OCI-LY7 (cell line): Measurements from ENCODE around the gene ZBTB40. TPM values are rescaled to one million over a fixed set of nuclear protein-coding genes. Genes with fewer than 3 reads are reported as not detected.

ENCODE experiments used
- BruUV-seq: library from RNA; stranded (reverse); fragments of 400-500 nt; replicated peaks from 2 replicates; lab custom pipeline; 2021; lab: Mats Ljungman, UMichigan
- CTCF ChIA-PET: fragments of 300-600 bp; sonication (Branson Sonifier 250); formaldehyde crosslinking; loops from one replicate; lab custom pipeline; 2022; ENCODE audit warnings: antibody characterized with exemption; ENCODE audit not compliant: unreplicated experiment; lab: Charles Lee
- POLR2A ChIA-PET: fragments of 300-600 bp; sonication (Branson Sonifier 250); formaldehyde crosslinking; loops from one replicate; lab custom pipeline; 2022; ENCODE audit warnings: antibody characterized with exemption; lab: Charles Lee
- DNase-seq: peaks from one replicate; pipeline ENCODE4 v3.0.0-alpha.2; 2015; ENCODE audit warnings: low spot score
- H2AFZ ChIP-seq: fragments of 200-600 bp; sonication (generic), shearing (Covaris generic); 2 replicates; pipeline ENCODE4 v1.6.1; 2014; ENCODE audit warnings: mild to moderate bottlenecking, antibody characterized with exemption, low read length, moderate library complexity
- H3K27ac ChIP-seq: fragments of 200-600 bp; sonication (generic); 2 replicates; pipeline ENCODE4 v1.5.1; 2014; ENCODE audit warnings: mixed run types, low read depth, mild to moderate bottlenecking, moderate library complexity, low read length, inconsistent platforms; ENCODE audit not compliant: poor library complexity, severe bottlenecking
- H3K36me3 ChIP-seq: fragments of 200-600 bp; sonication (generic); 2 replicates; pipeline ENCODE4 v1.6.1; 2014; ENCODE audit warnings: mild to moderate bottlenecking, antibody characterized with exemption, low read length, moderate library complexity, mixed read lengths; ENCODE audit not compliant: insufficient read depth
- H3K4me1 ChIP-seq: fragments of 200-600 bp; sonication (generic); 2 replicates; pipeline ENCODE4 v1.5.1; 2014; ENCODE audit warnings: mild to moderate bottlenecking, low read length; ENCODE audit not compliant: insufficient read depth, poor library complexity, severe bottlenecking
- H3K4me2 ChIP-seq: fragments of 200-600 bp; sonication (generic); 2 replicates; pipeline ENCODE4 v1.6.1; 2014; ENCODE audit warnings: mild to moderate bottlenecking, low read length
- H3K4me3 ChIP-seq: fragments of 200-600 bp; sonication (generic); 2 replicates; pipeline ENCODE4 v1.5.1; 2014; ENCODE audit warnings: mild to moderate bottlenecking, low read depth, low read length; ENCODE audit not compliant: poor library complexity, severe bottlenecking
- H3K79me2 ChIP-seq: fragments of 200-600 bp; sonication (generic); 2 replicates; pipeline ENCODE4 v1.6.1; 2016; ENCODE audit warnings: low read depth, mild to moderate bottlenecking, low read length, moderate library complexity, mixed read lengths; ENCODE audit not compliant: insufficient read depth
- H3K9me2 ChIP-seq: fragments of 200-600 bp; sonication (generic); 2 replicates; pipeline ENCODE4 v1.6.1; 2016; ENCODE audit warnings: mild to moderate bottlenecking, low read length, mixed read lengths; ENCODE audit not compliant: insufficient read depth
- H3K9me3 ChIP-seq: fragments of 200-600 bp; sonication (generic); 2 replicates; pipeline ENCODE4 v1.6.1; 2014; ENCODE audit warnings: mild to moderate bottlenecking, mixed run types, low read length, mixed read lengths
- H4K20me1 ChIP-seq: fragments of 200-600 bp; sonication (generic); 2 replicates; pipeline ENCODE4 v1.6.1; 2014; ENCODE audit warnings: mild to moderate bottlenecking, antibody characterized with exemption, low read length, moderate library complexity, mixed read lengths; ENCODE audit not compliant: insufficient read depth
- CTCF ChIP-seq: fragments of 200-600 bp; sonication (generic); conservative IDR thresholded peaks from 2 replicates; pipeline ENCODE4 v1.5.1; 2014; ENCODE audit warnings: mild to moderate bottlenecking, antibody characterized with exemption, low read length, moderate library complexity, mixed read lengths
- EZH2phosphoT487 ChIP-seq: fragments of 200-600 bp; sonication (generic); IDR thresholded peaks from 2 replicates; pipeline ENCODE4 v1.6.1; 2018; ENCODE audit warnings: low read depth, borderline replicate concordance, mild to moderate bottlenecking, mixed run types, antibody characterized with exemption, low read length, moderate library complexity, mixed read lengths
- intact Hi-C: fragments of 100-400 bp; cut with micrococcal nuclease; formaldehyde crosslinking; loops from one replicate; pipeline ENCODE4 v1.10.0; 2022; ENCODE audit not compliant: unreplicated experiment
- total RNA-seq, 2 experiments: library from RNA; depleted of rRNA in 1 of 2; stranded (reverse); fragments of >200 nt in 1 of 2; shearing (Covaris generic) in 1 of 2; gene quantifications; 2 replicates each; pipeline ENCODE4 v1.2.3, GENCODE V29; 2014 to 2022

The ZBTB40 gene
- total RNA-seq, 2 experiments from 2014 or later = 16.6 to 17.3 TPM

GRCh38 chr1:22443332-22443731, 8.3 kb upstream of the ZBTB40 start:
- no peaks in the 10 kb centered on the region for H3K79me2 ChIP-seq
- ChIA-PET CTCF (no interaction called here), POLR2A (no interaction called here)
- no peak for TF ChIP-seq EZH2phosphoT487
- TF ChIP-seq CTCF = no peak
- no peaks in the 10 kb centered on the region for H3K9me2 ChIP-seq
- no peaks in the 10 kb centered on the region for H3K4me1 ChIP-seq
- no peak overlapping the region for H2AFZ ChIP-seq
- intact Hi-C loops = no loop called here
- no peak overlapping the region for H3K27ac ChIP-seq
- no peaks in the 10 kb centered on the region for H4K20me1 ChIP-seq
- H3K4me3 ChIP-seq = no peak overlapping the region
- DNase-seq = no peak
- H3K9me3 ChIP-seq = peaks cover 23% of the 10 kb centered on the region
- BruUV-seq = no TSS peak
- no peak overlapping the region for H3K4me2 ChIP-seq
- no peaks in the 10 kb centered on the region for H3K36me3 ChIP-seq

DNA sequence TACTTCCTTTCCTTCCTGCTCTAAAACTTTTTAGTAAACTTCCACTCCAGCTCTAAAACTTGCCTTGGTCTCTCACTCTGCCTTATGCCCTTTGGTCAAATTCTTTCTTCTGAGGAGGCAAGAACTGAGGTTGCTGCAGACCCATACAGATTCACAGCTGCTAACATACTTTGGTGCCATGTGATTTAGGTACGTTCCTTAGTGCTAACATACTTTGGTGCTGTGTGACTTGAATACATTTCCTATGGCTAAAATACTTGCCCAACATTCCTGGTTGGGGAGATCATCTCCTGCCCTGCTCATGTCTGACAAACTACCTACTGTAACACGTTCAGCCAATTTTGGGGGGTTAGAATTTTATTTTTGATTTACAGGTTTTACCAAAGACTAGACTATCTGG, 6.8 kb upstream of the ZBTB40 start:
- intact Hi-C loops = no loop called here
- no peaks in the 10 kb centered on the region for H3K9me2 ChIP-seq
- no peaks in the 10 kb centered on the region for H3K4me1 ChIP-seq
- no peak overlapping the region for H3K4me3 ChIP-seq
- CTCF ChIA-PET = no interaction called here
- TF ChIP-seq CTCF = no peak
- TF ChIP-seq EZH2phosphoT487 = no peak
- BruUV-seq = no TSS peak
- H2AFZ ChIP-seq = no peak overlapping the region
- no peak for DNase-seq
- H4K20me1 ChIP-seq = no peaks in the 10 kb centered on the region
- peaks cover 15% of the 10 kb centered on the region for H3K9me3 ChIP-seq
- no peaks in the 10 kb centered on the region for H3K36me3 ChIP-seq
- H3K27ac ChIP-seq = no peak overlapping the region
- POLR2A ChIA-PET = no interaction called here
- no peaks in the 10 kb centered on the region for H3K79me2 ChIP-seq
- H3K4me2 ChIP-seq = no peak overlapping the region

DNA sequence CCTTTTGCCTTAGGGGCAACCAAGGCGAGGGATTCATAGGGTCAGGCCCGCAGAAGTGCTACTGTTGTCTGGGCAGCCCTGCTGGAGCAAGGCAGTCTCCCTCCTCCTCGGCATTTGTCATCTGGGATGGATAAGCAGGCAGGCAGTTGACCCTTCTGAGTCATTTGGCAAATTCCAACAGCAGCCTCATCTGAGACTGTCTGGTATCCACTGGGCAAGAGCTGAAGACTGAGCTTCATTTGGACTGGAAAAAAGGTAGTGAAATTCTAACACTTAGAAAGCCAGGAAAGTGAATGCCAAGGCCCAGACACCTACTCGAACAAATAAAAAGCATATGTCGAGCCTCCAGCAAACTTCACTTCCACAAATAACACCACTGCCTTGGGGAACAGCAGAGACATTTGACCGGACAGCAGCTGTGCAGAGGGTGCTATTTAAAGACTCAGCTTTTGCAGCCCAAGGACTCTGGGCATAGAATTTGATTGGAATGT, 4.0 kb upstream of the ZBTB40 start:
- no peak overlapping the region for H3K27ac ChIP-seq
- no peaks in the 10 kb centered on the region for H4K20me1 ChIP-seq
- H3K36me3 ChIP-seq = no peaks in the 10 kb centered on the region; the same call in 1 of the 2 replicates
- TF ChIP-seq CTCF = no peak
- no peak for TF ChIP-seq EZH2phosphoT487
- peaks cover 10% of the 10 kb centered on the region; the same call in 1 of the 2 replicates for H3K9me3 ChIP-seq
- no peak for DNase-seq
- CTCF ChIA-PET = no interaction called here
- POLR2A ChIA-PET = no interaction called here
- intact Hi-C loops = no loop called here
- peaks cover 2% of the 10 kb centered on the region for H3K4me1 ChIP-seq
- no peaks in the 10 kb centered on the region for H3K9me2 ChIP-seq
- peaks cover 3% of the 10 kb centered on the region; the same call in 1 of the 2 replicates for H3K79me2 ChIP-seq
- no TSS peak for BruUV-seq
- no peak overlapping the region for H2AFZ ChIP-seq
- H3K4me2 ChIP-seq = no peak overlapping the region
- H3K4me3 ChIP-seq = no peak overlapping the region
